GM12878 (cell line): ENCODE measurements around the gene SLC6A11.

ENCODE experiments used
- CTCF ChIP-seq, 3 experiments: IDR thresholded peaks in 2 of 3; conservative IDR thresholded peaks in 1 of 3; 2 replicates each; pipeline ENCODE4 v1.5.1; 2011; ENCODE audit warnings: low read depth in 3 of 3, low read length in 3 of 3, mild to moderate bottlenecking in 3 of 3, control low read depth in 2 of 3, moderate library complexity in 2 of 3, inconsistent platforms in 1 of 3, mixed read lengths in 1 of 3; ENCODE audit not compliant: control insufficient read depth in 2 of 3, insufficient read depth in 1 of 3; ENCODE audit errors: extremely low read depth in 1 of 3
- EZH2 ChIP-seq: IDR thresholded peaks from 2 replicates; pipeline ENCODE4 v1.6.1; 2012; ENCODE audit warnings: low read depth, mild to moderate bottlenecking, control low read depth, inconsistent platforms, low read length, borderline replicate concordance; ENCODE audit not compliant: control insufficient read depth
- POLR2A ChIP-seq: IDR thresholded peaks from 2 replicates; pipeline ENCODE4 v1.6.1; 2011; ENCODE audit warnings: low read depth, mild to moderate bottlenecking, low read length
- ZNF384 ChIP-seq: IDR thresholded peaks from 2 replicates; pipeline ENCODE4 v1.6.1; 2012; ENCODE audit warnings: low read depth, mild to moderate bottlenecking, low read length, improper control_type of control experiment, borderline replicate concordance

- TF ChIP-seq CTCF (IDR thresholded peaks at IDR 0.05 in 2 of 3, conservative IDR thresholded peaks at IDR 0.05 in 1 of 3; ENCODE audit: control insufficient read depth in 2 of 3, extremely low read depth in 1 of 3, insufficient read depth in 1 of 3, low read depth in 3 of 3, low read length in 3 of 3) (no peak), POLR2A (no peak), EZH2 (no peak), ZNF384 (no peak)
Measured at GRCh38 chr3:10925436-10926255, 109.6 kb downstream of the SLC6A11 start.
